ENCODE measurements around the gene PHF12.

PHF12 gene

DNA sequence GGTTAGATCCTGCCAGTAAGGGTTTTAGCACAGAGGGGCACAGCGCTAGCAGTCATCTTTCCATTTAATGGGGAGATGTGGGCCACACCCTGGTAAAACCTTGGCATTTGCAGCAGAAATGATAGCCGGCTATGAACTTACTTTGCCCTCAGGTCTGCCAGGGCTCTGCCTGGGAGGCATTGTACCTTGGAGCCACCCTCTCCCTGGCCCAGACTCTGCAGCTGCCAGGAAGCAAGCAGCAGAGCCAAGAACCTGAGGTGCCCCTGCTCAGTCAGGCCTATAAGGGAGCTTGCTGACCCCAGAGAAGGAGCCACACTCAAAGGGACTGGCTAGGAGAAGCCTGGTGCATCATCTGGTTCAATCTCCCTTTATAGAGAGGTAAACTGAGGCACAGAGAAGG, 23.7 kb upstream of the PHF12 start:
- DNase-seq (ENCODE audit: low read depth), result no peak

DNA sequence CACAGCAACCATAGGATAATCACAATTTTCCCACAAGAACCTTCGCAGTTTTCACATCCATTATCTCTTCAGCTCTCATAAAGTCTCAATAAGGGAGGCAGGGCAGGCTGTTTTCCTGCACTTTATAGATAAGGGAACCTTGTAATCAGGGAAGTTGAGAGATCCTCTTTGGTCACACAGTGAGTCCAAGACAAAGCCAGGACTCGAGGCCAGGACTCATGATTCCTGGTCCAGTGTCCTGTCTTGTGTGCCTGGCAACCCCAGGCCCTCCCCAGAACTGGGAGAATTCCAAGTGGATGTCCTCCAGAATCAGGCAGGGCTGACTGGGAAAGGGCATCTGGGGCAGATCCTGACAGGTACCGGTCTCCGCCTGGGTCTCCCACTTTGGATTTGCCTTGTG, 23.1 kb upstream of the PHF12 start:
- DNase-seq (ENCODE audit: low read depth), result no peak

DNA sequence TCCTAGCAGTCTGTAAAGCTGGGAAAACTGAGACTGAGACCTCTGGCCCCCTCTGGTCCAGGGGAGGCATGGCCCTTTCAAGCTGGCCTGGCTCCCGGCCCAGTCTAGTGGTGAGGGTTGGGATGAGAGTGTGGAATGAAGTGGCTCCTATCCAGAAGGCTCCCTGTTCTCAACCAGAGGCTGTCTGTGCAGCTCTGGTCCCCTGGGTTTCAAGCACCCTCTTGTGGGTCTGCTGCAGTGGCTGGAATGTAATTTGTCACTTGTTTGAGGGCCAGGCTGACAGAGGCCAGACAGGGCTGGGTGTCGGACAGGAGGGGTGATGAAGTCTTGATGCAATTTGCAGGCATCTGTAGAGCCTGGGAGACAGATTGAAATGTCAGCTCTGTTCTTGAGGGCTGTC, 22.1 kb upstream of the PHF12 start:
- no peak for DNase-seq (ENCODE audit: low read depth)

DNA sequence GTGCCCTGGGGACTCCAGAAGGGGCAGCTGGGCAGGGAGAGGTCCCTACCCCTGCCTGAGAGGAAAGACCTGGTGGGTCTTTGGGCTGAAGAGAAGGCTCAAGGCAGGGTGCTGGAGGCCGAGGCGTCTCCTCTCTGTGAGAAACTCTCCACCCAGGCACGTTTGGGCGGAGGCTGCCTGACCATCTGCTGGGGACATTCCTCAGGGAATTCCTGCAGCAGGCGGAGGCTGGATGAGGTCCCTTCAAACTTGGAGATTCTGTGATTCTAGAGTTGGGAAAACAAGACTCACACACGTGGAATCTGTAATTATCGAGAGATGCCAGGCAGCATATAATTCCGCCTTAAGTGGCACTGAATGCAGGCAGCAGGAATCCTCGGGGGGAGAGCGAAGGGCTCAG, 21.1 kb upstream of the PHF12 start:
- DNase-seq (ENCODE audit: low read depth), result no peak

DNA sequence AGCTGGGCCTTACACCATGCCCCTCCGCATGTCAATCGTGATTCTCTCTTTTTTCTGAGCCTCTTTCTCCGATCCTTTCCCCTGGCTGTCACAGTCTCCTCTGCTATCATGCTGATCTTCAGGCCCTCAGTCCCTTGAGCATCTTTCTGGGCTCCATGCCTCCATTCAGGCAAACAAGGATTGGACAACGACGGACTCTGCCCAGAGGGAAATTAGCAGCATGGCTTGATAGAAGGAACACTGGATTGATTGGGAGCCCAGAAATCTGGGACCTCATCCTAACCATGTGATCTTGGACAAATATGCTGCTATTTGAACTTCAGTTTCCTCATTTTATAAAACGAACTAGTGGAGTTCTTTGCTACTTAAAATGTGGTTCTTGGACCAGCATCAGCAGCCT, 19.6 kb upstream of the PHF12 start:
- no peak for DNase-seq (ENCODE audit: low read depth)

DNA sequence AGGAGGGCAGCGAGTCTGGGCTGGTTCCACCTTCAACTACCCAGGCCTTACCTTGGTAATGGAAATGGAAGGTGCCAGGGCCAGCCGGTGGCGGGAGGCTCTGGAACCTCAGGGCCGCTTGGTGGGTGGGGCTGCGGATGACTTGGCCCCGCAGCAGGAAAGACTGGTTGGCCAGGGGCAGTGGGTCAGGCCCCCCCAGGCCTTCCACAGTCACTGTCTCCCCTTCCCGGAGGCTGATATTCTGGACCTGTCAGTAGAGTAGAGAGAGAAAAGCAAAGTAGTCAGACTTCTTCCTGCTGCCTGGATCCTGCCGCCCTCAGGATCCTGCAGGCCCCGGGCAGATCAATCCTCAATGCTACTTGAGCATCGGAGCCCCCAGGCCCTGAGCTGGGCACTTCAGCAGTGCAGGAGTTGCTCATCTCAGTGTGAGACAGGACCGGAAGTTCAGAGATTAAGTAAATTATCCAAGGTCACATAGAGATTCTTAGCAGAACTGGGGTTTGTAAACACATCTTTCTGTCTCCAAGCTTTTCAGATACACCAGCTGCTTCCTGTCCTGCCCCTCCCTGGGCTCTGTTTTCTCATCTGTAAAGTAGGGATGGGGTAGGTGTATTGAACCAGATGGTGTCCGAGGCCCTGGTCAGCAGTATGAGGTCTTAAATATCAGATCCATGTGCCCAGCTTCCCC, 18.5 kb upstream of the PHF12 start:
- no peak for DNase-seq (ENCODE audit: low read depth)

DNA sequence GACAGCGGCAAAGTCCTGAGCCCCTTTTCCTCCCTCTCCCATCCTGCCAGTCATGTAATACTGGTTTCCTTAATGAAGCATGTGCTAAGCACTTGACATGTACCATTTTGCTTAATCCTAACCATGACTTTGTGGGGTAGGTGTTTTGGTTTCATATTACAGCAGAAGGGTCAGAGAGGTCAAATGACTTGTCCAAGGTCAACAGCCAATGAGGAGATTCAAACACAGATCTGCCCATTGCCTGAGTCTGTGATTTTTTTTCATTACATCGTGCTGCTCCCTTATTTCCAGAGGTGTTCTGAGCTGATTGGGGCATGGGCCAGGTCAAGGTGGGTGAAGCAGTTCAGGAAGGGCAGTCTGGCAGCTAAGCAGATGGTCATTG, 17.6 kb upstream of the PHF12 start:
- no peak for DNase-seq (ENCODE audit: low read depth)

DNA sequence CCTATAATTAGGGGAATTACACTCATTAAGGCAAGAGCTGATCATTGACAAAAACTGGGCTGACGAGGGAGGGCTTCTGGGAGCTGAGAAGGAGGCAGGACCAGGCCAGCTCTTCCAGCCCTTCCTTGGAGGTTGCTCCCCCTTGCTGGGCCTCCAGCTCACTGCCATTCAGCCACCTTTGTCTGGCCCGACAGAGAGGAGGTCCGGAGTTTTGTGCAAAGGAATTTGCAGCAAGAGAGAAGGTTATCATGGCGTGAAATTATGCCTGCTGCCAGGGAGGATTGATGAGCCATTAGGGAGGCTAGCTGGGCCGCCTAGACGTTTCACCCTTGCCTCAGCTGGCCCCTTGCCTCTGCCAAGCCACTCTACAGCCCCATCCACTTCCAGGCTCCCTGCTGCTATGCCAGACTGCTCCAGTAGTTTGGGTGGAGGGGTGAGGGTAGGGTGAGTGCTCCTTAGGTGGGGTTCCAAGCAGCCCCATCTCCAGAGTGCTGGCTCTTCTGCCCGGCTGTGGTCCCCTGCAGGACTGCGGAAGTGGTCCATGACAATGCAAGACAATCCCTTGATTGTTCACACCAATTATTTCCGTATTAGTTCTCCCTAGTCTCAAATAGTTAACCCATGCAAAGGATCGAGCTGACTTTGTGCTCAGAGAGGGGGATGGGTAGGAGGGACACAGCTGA, 17.1 kb upstream of the PHF12 start:
- no peak for DNase-seq (ENCODE audit: low read depth)

DNA sequence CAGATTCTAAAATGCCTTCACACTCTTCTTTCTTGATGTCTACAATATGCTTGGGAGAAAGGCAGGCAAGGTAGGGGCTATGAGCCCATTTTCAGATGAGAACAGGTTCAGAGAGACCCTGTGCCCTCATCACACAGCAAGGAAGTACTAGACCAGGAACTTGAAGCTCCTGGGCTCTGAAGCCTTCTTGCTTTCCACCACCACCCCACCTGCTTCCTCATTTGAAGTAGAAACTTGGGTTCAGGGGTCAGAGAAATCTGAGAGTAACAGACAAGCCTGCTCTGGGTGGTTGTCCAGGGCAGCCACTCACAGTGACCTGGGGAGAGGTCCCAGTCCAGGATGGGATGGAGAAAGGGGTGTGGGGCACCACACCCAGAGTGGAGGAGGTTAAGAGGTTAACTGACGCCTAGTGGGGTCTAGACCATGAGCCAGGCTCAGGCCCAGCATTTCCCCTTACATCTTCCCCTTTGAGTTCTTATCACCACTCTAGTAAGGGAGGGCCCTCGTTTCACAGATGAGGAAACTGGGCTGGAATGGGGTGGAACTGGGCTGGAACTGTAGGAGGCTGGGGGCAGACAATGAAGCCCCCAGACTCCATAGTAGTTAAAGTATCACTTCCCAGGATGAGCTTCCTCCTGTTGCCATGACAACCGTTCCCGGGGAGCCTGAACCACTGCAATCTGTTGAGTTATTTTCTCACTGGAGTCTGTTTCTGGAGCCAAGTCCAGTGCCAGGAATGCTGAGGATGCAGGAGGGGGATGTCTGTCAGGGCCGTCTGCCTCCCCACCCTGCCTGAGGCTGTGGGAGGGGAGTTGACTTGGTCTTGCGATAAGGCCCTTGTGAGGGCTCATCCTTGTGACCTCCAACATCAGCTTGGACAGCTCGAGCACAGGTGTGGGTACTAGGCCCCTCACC, 16.2 kb upstream of the PHF12 start:
- DNase-seq (ENCODE audit: low read depth), result no peak

DNA sequence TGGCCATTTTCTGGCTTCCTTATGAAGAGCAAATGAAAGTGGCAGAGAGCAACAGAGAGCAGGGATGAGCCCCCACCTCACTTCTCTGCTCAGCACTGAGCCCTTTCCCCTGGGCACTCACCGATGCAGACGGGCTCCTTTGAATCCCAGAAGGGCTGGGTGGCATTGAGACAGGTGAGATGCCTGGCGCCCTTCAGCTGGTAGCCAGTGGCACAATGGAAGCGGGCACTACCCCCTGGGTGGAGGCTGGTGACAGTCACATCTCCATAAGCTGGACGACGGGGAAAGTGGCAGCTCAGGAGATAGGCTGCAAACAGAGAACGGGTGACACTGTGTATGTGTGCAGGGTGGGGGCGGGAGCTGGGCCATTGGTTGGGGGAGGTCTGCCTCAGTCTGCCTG, 12.5 kb upstream of the PHF12 start:
- DNase-seq (ENCODE audit: low read depth), result no peak

DNA sequence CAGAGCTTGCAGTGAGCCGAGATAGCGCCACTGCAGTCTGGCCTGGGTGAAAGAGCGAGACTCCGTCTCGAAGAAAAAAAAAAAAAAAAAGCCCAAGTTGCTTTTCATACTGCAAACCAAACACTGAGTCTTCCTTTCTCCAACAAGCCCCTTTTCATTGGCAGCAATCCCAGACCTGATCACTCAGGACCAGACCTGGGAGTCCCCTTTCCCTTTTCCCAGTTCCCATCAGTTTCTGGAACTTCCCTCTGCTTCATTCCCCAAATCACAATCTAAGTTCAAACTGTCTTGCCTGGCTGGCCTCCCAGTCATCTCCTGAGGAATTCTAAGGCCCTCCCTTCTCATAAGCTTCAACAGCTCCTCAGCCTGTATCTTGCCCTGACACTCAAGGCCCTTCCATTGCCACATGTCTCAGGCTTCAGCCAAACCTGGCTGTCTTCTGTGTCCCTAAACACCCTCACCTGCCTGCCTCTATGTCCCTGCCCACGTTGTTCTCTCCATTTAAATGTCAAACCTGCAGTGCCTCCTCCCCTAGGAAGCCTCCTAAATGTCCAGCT, 11.8 kb upstream of the PHF12 start:
- DNase-seq (ENCODE audit: low read depth), result no peak

DNA sequence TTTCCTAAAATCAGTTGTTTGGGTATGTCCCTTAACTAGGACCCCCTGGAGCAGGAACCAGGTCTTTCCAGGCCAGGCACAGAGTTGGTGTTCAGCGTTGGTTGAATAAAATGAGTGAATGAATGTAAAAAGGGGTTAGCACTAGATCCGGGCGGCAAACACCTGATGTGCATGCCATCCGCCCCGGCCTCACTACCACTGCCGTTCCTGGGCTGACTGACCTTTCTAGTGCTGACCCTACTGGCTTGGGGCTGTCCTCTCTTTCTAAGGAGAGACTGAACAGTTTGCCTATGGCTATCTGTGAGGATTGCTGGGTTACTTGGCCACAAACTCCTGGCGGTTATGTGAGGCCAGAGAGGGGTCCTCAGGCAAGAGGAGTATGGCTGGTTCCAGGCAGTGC, 10.1 kb upstream of the PHF12 start:
- no peak for DNase-seq (ENCODE audit: low read depth)

DNA sequence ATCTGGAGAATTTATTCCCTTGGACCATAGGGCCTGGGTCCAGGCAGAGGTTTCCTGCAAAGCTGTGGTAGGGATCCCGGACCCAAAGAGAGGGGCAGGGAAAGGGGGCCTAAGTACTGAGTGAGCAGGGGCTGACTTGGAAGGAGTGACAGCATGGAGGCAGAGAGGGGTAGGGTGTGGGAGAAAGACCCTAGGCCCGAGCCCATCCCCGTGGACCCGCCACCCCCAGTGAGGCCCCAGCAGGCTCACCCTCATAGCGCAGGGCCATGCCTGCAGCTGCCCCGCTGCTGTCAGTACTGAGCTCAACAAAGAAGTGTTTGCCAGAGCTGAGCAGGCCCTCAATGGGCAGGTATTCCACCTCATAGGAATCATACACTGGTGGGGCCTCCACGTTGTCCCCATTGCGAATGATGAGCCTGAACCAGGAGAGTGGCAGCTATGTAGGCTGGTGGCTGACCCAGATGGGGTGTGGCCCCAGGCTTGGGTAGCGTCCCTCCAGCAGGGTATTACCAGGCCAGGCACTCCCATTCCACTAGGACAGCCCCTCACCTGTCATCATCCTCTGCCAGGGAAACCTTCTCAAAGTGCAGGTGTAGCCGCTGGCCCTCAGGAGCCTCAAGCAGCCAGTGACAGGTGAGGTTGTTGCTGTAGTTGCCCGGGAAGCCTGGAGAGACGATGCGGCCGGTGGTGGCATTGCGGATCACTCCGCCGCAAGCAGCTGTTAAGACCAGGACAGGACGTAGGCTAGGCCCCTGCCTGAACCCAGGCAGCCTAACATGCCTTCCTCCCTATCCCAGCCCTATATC, 9.1 kb upstream of the PHF12 start:
- no peak for DNase-seq (ENCODE audit: low read depth)

DNA sequence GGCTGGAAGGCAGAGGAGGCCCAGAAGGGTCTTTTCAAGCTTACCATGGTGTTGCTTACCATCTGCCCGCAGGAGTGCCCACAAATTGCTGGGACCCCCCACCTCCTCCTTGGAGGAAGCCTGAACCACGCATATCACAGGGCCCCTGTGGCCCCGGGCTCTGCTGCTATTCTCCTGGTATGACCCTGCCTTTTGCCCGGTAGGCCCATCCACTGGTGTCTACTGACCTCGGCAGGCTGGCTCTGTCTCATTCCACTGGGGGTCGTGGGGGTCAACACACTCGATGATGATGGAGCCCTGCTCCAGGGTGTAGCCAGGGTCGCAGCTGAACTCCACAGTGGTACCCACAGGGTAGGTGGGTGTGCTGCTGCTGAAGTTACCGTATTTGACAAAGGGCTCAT, 8.2 kb upstream of the PHF12 start:
- DNase-seq (ENCODE audit: low read depth), result no peak

DNA sequence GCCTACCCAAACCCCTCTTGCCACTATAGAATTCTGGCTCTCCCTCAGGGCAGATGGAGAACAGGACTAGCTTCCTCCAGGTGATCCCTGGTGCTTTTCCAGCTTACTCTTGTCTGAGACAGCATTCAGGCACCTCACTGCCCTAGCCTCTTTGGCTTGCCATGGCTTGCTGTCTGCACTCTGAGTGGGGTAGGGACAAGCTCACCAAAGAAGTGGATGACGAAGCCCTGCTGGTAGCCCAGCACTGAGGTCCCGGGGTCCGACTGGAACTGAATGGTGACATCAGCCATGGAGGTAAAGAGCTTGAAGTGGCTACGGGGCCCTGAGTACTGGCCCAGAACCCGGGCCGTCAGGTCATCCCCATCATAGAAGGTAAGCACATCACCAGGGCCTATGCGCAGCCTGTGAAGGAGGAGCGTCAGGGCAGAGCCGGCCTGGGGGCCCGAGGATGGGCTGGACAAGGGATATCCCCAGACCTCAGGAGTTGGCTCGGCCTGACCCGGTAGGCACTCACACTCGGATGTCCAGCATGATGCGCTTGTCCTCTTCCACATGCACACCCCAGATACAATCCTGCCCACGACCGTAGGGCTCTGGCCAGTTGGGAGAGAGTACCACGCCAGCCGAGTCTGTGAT, 7.6 kb upstream of the PHF12 start:
- DNase-seq (ENCODE audit: low read depth), result no peak

DNA sequence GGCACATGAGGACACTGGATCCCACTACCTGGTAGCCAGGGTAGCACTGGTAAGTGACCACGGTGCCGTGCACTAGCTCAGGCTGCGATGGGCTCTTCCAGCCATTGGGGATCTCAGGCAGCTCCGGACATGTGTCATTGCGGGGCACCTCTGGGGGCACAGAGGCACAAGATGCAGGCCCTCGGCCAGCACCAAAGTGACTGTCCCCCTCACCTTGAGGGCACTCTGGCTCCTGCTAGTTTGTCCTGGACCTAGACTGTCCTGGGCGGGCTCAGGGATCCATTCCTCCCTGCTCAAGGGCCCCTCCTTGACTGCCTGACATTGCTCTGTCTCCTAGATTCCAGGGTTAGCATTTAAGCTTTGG, 6.7 kb upstream of the PHF12 start:
- DNase-seq (ENCODE audit: low read depth), result no peak

DNA sequence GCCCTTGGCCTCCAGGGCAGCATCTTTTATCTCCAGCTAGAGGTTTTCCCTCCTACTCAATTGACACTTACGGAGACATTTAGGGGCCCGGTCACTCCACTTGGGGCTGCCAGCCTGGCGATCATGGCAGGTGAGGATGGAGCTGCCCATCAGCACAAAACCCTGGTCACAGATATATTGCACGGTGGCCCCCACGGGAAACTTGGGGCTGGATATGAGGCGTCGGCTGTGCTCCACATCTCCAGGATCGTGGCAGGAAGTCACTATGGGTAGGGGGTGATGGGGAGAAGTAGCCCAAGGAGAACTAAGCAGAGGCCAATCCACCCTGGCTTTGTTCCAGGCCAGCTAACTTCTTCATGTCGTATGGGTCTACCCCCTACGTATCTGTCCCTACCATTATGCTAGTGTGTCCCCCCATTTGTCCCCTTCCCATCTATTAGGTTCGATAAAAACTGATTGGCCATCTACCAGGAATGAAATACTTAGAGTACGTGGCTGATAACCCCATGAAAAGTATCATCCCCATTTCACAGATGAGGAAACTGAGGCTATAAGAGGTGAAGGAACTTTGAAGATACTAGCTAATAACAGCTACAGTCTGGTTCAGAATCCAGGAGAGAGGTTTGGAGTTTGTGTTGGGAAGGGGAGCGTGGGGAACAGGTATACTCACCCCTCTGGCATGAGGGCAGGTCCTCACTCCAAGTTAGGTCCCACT, 6.1 kb upstream of the PHF12 start:
- no peak for DNase-seq (ENCODE audit: low read depth)

DNA sequence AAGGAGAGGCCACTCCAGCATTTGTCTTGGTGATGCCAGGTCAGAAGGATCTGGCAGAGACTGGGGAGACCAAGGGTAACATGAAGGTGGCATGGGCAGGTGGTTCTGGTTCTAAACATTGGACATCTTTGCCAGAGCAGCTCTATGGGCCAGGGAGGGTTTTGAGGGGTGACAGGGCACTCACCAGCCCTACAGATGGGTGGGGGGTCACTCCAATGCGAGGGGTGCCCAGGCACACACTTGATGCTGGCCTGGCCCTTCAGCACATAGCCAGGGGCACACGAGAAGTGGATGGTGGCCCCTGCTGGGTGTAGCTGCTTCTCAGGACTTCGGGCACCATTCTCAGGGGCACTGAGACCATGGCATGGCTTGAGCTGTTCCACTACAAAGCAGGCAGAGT, 5.5 kb upstream of the PHF12 start:
- no peak for DNase-seq (ENCODE audit: low read depth)

DNA sequence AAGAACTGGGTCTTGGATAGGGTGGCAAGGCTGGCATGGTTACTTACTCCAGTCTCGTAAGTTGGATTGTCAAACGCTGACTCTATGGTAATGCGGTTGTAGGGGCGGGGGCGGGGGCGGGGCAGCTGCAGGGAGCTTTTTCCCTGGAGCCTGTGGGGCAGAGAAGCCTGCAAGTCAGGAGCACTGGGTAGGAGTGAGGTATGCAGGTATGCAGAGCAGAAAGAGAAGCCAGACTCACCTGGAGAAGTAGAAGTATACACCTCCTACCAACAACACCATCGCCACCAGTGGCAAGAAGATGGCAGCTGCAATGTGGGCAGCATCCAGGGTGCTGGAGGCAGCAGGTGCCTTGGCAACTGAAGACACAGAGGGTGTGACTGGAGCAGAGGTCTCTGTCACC, 4.8 kb upstream of the PHF12 start:
- no peak for DNase-seq (ENCODE audit: low read depth)

DNA sequence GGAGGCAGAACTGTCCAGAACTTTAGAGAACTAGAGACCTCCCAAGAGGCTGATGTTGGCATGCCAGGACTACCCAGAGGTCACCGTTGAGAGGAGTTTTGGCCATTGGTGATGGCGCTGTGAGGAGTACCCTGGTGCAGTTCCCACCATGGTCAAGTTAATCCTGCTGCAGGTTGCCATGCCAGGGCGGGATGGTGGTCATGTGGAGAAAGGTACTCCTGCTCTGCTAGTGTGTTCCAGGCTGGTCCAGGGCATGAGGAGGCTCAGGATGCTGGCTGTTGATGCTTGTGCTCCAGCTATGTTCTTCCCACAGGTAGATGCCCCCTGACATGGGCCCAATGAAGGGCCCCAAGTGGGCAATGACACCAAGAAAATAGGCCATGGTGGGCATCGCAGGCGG, 4.1 kb upstream of the PHF12 start:
- DNase-seq (ENCODE audit: low read depth), result no peak

DNA sequence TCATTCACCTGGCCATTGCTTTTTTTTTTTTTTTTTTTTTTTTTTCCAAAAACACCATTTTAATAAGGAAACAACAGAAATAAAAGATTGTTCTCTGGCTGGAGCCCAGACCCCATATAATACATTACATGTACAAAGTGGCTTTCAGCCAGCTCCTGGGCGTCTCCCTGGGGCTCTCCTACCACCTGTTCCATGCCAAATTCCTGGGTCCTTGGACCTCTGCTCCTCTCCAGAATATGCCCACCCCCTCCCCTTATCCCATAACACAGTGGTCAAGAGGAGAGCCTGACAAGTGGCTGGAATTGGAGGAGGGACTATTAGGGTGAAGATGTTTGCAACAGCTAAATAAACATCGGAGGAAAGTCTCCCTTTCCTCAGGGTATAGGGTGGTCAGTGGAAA, 3.6 kb upstream of the PHF12 start:
- DNase-seq (ENCODE audit: low read depth), result no peak
